B cell (primary cell): ENCODE measurements around the gene UBAC1. TPM values are rescaled to one million over a fixed set of nuclear protein-coding genes. Genes with fewer than 3 reads are reported as not detected.

Experiments
- ATAC-seq: fragments of 200-7000 bp; cut with Tn5 transposase; one replicate; pipeline ENCODE4 v1.10.0; 2021; ENCODE audit warnings: low read depth, mild to moderate bottlenecking, moderate number of reproducible peaks, moderate library complexity
- CTCF ChIA-PET: fragments of 350-600 bp; sonication (Branson Sonifier 250); formaldehyde crosslinking; loops from one replicate; lab custom pipeline; 2021; ENCODE audit warnings: antibody characterized with exemption, inconsistent platforms; lab: Charles Lee
- POLR2A ChIA-PET: fragments of 350-600 bp; sonication (Branson Sonifier 250); formaldehyde crosslinking; loops from one replicate; lab custom pipeline; 2021; ENCODE audit warnings: antibody characterized with exemption; lab: Charles Lee
- DNase-seq: peaks from one replicate; pipeline ENCODE4 v3.0.0; 2013
- H2AFZ ChIP-seq: 2 replicates; pipeline ENCODE4 v1.6.1; 2012; ENCODE audit warnings: mild to moderate bottlenecking, low read depth, low read length; ENCODE audit not compliant: insufficient read depth, poor library complexity, severe bottlenecking
- H3K27ac ChIP-seq, 2 donors: 1 replicate in 1 of 2; 2 replicates in 1 of 2; pipeline ENCODE4 v1.5.1; 2012 to 2013; ENCODE audit warnings: low read length in 2 of 2, mild to moderate bottlenecking in 2 of 2, moderate library complexity in 1 of 2
- H3K27me3 ChIP-seq, 4 experiments: fragments of 200-600 bp in 1 of 4; sonication (generic) in 1 of 4; replicated peaks in 1 of 4; 1 replicate in 2 of 4; 2 replicates in 2 of 4; pipeline versions ENCODE4 v1.6.1 to v1.7.0; 2013 to 2016; ENCODE audit warnings: low read length in 3 of 4, mild to moderate bottlenecking in 2 of 4, mixed read lengths in 1 of 4, moderate library complexity in 1 of 4; ENCODE audit not compliant: insufficient read depth in 4 of 4, control insufficient read depth in 3 of 4; ENCODE audit errors: control extremely low read depth in 1 of 4
- H3K36me3 ChIP-seq, 2 experiments: replicated peaks in 1 of 2; 1 replicate in 1 of 2; 2 replicates in 1 of 2; pipeline versions ENCODE4 v1.6.1 to v1.7.1; 2013; ENCODE audit warnings: low read length in 1 of 2; ENCODE audit not compliant: insufficient read depth in 2 of 2, control insufficient read depth in 1 of 2; ENCODE audit errors: control extremely low read depth in 1 of 2, extremely low read depth in 1 of 2
- H3K4me1 ChIP-seq, 2 donors: fragments of 200-600 bp in 1 of 2; sonication (generic) in 1 of 2; 1 replicate in 1 of 2; 2 replicates in 1 of 2; pipeline versions ENCODE4 v1.5.1 to v1.6.1; 2013 to 2017; ENCODE audit warnings: low read length in 2 of 2; ENCODE audit not compliant: control insufficient read depth in 2 of 2, insufficient read depth in 2 of 2
- H3K4me2 ChIP-seq: replicated peaks from 2 replicates; pipeline ENCODE3; 2012; ENCODE audit warnings: mild to moderate bottlenecking, low read depth, low read length; ENCODE audit not compliant: poor library complexity, severe bottlenecking
- H3K4me3 ChIP-seq, 5 experiments: fragments of 200-600 bp in 1 of 5; sonication (generic) in 1 of 5; 1 replicate in 3 of 5; 2 replicates in 2 of 5; pipeline versions ENCODE4 v1.5.1 to v1.7.0; 2011 to 2016; ENCODE audit warnings: low read length in 4 of 5, mild to moderate bottlenecking in 4 of 5, low read depth in 2 of 5, control low read depth in 1 of 5, moderate library complexity in 1 of 5; ENCODE audit not compliant: insufficient read depth in 1 of 5; ENCODE audit errors: control extremely low read depth in 1 of 5, extremely low read depth in 1 of 5
- H3K79me2 ChIP-seq: fragments of 200-600 bp; sonication (generic); one replicate; pipeline ENCODE4 v1.6.0; 2016; ENCODE audit warnings: low read length; ENCODE audit not compliant: control insufficient read depth, insufficient read depth
- H3K9ac ChIP-seq: fragments of 200-600 bp; sonication (generic); 2 replicates; pipeline ENCODE4 v1.6.1; 2017; ENCODE audit warnings: mild to moderate bottlenecking, low read length, moderate library complexity
- H3K9me3 ChIP-seq, 3 donors: one replicate each; pipeline versions ENCODE4 v1.6.1 to v1.7.1; 2013; ENCODE audit warnings: low read length in 2 of 3; ENCODE audit not compliant: control insufficient read depth in 2 of 3, insufficient read depth in 1 of 3; ENCODE audit errors: control extremely low read depth in 1 of 3
- H4K20me1 ChIP-seq: 2 replicates; pipeline ENCODE4 v1.6.0; 2012; ENCODE audit warnings: mild to moderate bottlenecking, low read length; ENCODE audit not compliant: insufficient read depth, control insufficient read depth, poor library complexity, severe bottlenecking
- H3K27ac Mint-ChIP-seq: one replicate; pipeline ENCODE4 v1.8.0; 2021; ENCODE audit warnings: mixed read lengths
- H3K27me3 Mint-ChIP-seq: one replicate; pipeline ENCODE4 v1.8.0; 2021; ENCODE audit warnings: mixed read lengths
- H3K4me1 Mint-ChIP-seq: one replicate; pipeline ENCODE4 v1.8.0; 2021; ENCODE audit warnings: mixed read lengths
- H3K4me3 Mint-ChIP-seq: one replicate; pipeline ENCODE4 v1.8.0; 2021; ENCODE audit warnings: mixed read lengths
- H3K9me3 Mint-ChIP-seq: one replicate; pipeline ENCODE4 v1.8.0; 2022; ENCODE audit warnings: mixed read lengths; ENCODE audit not compliant: insufficient read depth
- CTCF ChIP-seq: fragments of 200-600 bp; IDR thresholded peaks from one replicate; pipeline ENCODE4 v1.8.0; 2022; ENCODE audit warnings: antibody characterized with exemption, mild to moderate bottlenecking
- EZH2 ChIP-seq: IDR thresholded peaks from 2 replicates; pipeline ENCODE4 v1.6.1; 2012; ENCODE audit warnings: borderline replicate concordance, low read depth, mild to moderate bottlenecking, moderate library complexity, low read length; ENCODE audit not compliant: insufficient read depth, poor library complexity, severe bottlenecking
- WGBS: methylation state at CpG from one replicate; pipeline ENCODE4 v1.1.5; 2013; ENCODE audit warnings: missing lambda C conversion rate; ENCODE audit not compliant: insufficient coverage; 5-methylcytosine and 5-hydroxymethylcytosine counted together
- intact Hi-C: fragments of 100-400 bp; cut with micrococcal nuclease; formaldehyde crosslinking; loops from one replicate; pipeline ENCODE4 v1.10.0; 2022
- polyA plus RNA-seq: library from polyadenylated mRNA; depleted of rRNA; stranded (reverse); fragments of >200 nt; gene quantifications from 2 replicates; pipeline ENCODE4 v1.2.3, GENCODE V29; 2012
- total RNA-seq, 2 donors: library from RNA; stranded (reverse); fragments of 120-200 nt in 1 of 2; gene quantifications; 1 replicate in 1 of 2; 2 replicates in 1 of 2; pipeline versions ENCODE4 v1.2.3 to v1.2.4, GENCODE V29; 2013 to 2022

Gene UBAC1
- total and polyA plus RNA-seq, 2 donors (not counting 1 experiment from before 2014, with no cell fraction given), result 30.8 to 31.1 TPM

DNA sequence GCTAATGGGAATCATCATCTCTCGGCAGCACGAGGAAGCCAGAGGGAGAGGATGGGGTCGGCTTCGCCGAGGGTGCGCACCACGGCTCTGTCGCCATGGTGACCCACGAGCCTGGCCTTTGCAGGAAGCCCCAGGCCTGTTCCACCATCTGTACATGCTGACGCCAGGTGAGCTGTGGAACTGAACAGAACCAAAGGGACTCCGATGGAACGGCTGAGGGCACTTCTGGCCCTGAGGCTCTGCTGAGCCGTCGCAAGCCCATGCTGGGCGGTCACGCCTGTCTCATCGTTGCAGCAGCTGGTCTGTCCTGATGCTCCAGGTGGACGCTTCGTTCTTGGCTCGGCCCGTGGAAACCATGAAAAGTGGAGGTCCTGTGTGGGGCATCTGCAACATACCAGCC is 34.6 kb upstream of the UBAC1 start:
- ATAC-seq, result no peak
- POLR2A ChIA-PET, result no interaction called here
- no peaks in the 10 kb centered on the region for H3K27me3 Mint-ChIP-seq

More for the DNA sequence above, 34.6 kb upstream of the UBAC1 start:
- peaks cover 14% of the 10 kb centered on the region for H3K4me1 Mint-ChIP-seq
- Histone ChIP-seq H2AFZ (no peak overlapping the region), H4K20me1 (no peaks in the 10 kb centered on the region), H3K4me3 (no peak overlapping the region), H3K4me2 (no peak overlapping the region), H3K4me1 (peaks cover 14 to 16% of the 10 kb centered on the region in 2 donors), H3K9ac (no peak overlapping the region), H3K27me3 (no peaks in the 10 kb centered on the region), H3K79me2 (no peaks in the 10 kb centered on the region), H3K27ac (no peak overlapping the region), H3K9me3 (peaks cover 0 to 4% (median 0%) of the 10 kb centered on the region in 3 donors), H3K36me3 (no peaks in the 10 kb centered on the region)
- 96% methylated on average over 21 of the region's 21 CpGs for WGBS
- no peak for DNase-seq
- CTCF ChIA-PET, result no interaction called here
- intact Hi-C loops, result no loop called here
- no peak overlapping the region for H3K4me3 Mint-ChIP-seq
- H3K9me3 Mint-ChIP-seq, result no peaks in the 10 kb centered on the region
- TF ChIP-seq CTCF (no peak), EZH2 (no peak)
- H3K27ac Mint-ChIP-seq, result no peak overlapping the region
